ENCODE results near the gene BAIAP2. TPM values are rescaled to one million over a fixed set of nuclear protein-coding genes. Genes with fewer than 3 reads are reported as not detected.

The BAIAP2 gene
- total RNA-seq, 1 donor from 2014 or later, result 6.8 TPM

GRCh38 chr17:81136366-81136765, 101.4 kb downstream of the BAIAP2 start:
- Mint-ChIP-seq H3K9me3 (peaks cover 3% of the 10 kb centered on the region), H3K4me3 (no peak overlapping the region)
- POLR2A ChIA-PET, result no interaction called here

DNA sequence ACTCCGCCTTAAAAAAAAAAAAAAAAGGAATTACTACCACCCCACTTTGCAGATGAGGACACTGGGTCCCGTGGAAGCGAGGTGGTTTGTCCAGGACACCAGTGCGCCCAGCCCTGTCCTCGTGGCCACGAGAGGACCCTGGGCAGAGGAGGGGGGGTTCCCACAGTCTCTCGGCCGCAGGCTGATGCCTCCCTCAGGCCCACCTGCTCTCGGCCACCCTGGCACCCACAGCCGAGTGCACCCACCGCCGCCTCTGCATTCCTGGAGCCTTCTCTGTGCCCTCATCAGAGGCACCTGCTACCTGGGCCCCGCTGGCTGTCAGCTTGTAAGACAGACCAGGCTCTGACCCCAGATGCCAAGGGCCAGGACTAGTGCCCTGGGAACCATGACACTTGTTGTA, 102.3 kb downstream of the BAIAP2 start:
- CTCF ChIA-PET, result no interaction called here

More at GRCh38 chr17:81136366-81136765, 101.4 kb downstream of the BAIAP2 start:
- CTCF ChIA-PET, result no interaction called here
- no peaks in the 10 kb centered on the region for H3K36me3 Mint-ChIP-seq (ENCODE audit: low read depth)
- intact Hi-C loops (cut with micrococcal nuclease), result no loop called here
- TF ChIP-seq, protein P1, sequence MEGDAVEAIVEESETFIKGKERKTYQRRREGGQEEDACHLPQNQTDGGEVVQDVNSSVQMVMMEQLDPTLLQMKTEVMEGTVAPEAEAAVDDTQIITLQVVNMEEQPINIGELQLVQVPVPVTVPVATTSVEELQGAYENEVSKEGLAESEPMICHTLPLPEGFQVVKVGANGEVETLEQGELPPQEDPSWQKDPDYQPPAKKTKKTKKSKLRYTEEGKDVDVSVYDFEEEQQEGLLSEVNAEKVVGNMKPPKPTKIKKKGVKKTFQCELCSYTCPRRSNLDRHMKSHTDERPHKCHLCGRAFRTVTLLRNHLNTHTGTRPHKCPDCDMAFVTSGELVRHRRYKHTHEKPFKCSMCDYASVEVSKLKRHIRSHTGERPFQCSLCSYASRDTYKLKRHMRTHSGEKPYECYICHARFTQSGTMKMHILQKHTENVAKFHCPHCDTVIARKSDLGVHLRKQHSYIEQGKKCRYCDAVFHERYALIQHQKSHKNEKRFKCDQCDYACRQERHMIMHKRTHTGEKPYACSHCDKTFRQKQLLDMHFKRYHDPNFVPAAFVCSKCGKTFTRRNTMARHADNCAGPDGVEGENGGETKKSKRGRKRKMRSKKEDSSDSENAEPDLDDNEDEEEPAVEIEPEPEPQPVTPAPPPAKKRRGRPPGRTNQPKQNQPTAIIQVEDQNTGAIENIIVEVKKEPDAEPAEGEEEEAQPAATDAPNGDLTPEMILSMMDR (IDR thresholded peaks at IDR 0.05), result no peak
- ATAC-seq (ENCODE audit: low read depth) (no peak), DNase-seq (no peak)
- H3K27me3 Mint-ChIP-seq, result no peaks in the 10 kb centered on the region
- H3K27ac Mint-ChIP-seq, result no peak overlapping the region
- no peaks in the 10 kb centered on the region for H3K4me1 Mint-ChIP-seq

GRCh38 chr17:81138083-81138482, 103.1 kb downstream of the BAIAP2 start:
- Mint-ChIP-seq H3K36me3 (ENCODE audit: low read depth) (no peaks in the 10 kb centered on the region), H3K9me3 (peaks cover 3% of the 10 kb centered on the region), H3K4me1 (no peaks in the 10 kb centered on the region), H3K27ac (no peak overlapping the region), H3K27me3 (peaks cover 3% of the 10 kb centered on the region), H3K4me3 (no peak overlapping the region)
- DNase-seq, result no peak
- ChIA-PET CTCF (no interaction called here), POLR2A (no interaction called here)
- no peak for ATAC-seq (ENCODE audit: low read depth)
- intact Hi-C loops (cut with micrococcal nuclease), result no loop called here
- TF ChIP-seq, protein P1 (IDR thresholded peaks at IDR 0.05), result no peak

More for the DNA sequence above, 102.3 kb downstream of the BAIAP2 start:
- ATAC-seq (ENCODE audit: low read depth) (no peak), DNase-seq (no peak)
- TF ChIP-seq, protein P1 (IDR thresholded peaks at IDR 0.05), result no peak
- Mint-ChIP-seq H3K9me3 (peaks cover 3% of the 10 kb centered on the region), H3K4me1 (no peaks in the 10 kb centered on the region), H3K4me3 (no peak overlapping the region), H3K27me3 (peaks cover under 1% of the 10 kb centered on the region), H3K27ac (no peak overlapping the region), H3K36me3 (ENCODE audit: low read depth) (no peaks in the 10 kb centered on the region)
- POLR2A ChIA-PET, result no interaction called here
- intact Hi-C loops (cut with micrococcal nuclease), result no loop called here

- no peak overlapping the region for H3K4me3 Mint-ChIP-seq
- no peaks in the 10 kb centered on the region for H3K4me1 Mint-ChIP-seq
- H3K36me3 Mint-ChIP-seq (ENCODE audit: low read depth), result no peaks in the 10 kb centered on the region
- DNase-seq (no peak), ATAC-seq (ENCODE audit: low read depth) (no peak)
- intact Hi-C loops (cut with micrococcal nuclease), result no loop called here
- ChIA-PET CTCF (no interaction called here), POLR2A (no interaction called here)
- H3K27me3 Mint-ChIP-seq, result peaks cover 3% of the 10 kb centered on the region
- no peak overlapping the region for H3K27ac Mint-ChIP-seq
- H3K9me3 Mint-ChIP-seq, result peaks cover 3% of the 10 kb centered on the region
- TF ChIP-seq, protein P1 (IDR thresholded peaks at IDR 0.05), result no peak
Observed at GRCh38 chr17:81138500-81138899, 103.5 kb downstream of the BAIAP2 start.

GRCh38 chr17:81139428-81139827, 104.5 kb downstream of the BAIAP2 start:
- no peak overlapping the region for H3K4me3 Mint-ChIP-seq
- DNase-seq (no peak), ATAC-seq (ENCODE audit: low read depth) (no peak)
- ChIA-PET CTCF (no interaction called here), POLR2A (no interaction called here)
- TF ChIP-seq, protein P1 (IDR thresholded peaks at IDR 0.05), result no peak
- H3K27me3 Mint-ChIP-seq, result peaks cover 3% of the 10 kb centered on the region
- no peak overlapping the region for H3K27ac Mint-ChIP-seq
- H3K9me3 Mint-ChIP-seq, result peaks cover 3% of the 10 kb centered on the region
- H3K36me3 Mint-ChIP-seq (ENCODE audit: low read depth), result no peaks in the 10 kb centered on the region
- no peaks in the 10 kb centered on the region for H3K4me1 Mint-ChIP-seq
- intact Hi-C loops (cut with micrococcal nuclease), result no loop called here

Data from activated B cell treated with CpG ODN at 0.5 μM for 24 hours (primary cell).